ENCODE results near the gene CIAPIN1.

The CIAPIN1 gene

DNA sequence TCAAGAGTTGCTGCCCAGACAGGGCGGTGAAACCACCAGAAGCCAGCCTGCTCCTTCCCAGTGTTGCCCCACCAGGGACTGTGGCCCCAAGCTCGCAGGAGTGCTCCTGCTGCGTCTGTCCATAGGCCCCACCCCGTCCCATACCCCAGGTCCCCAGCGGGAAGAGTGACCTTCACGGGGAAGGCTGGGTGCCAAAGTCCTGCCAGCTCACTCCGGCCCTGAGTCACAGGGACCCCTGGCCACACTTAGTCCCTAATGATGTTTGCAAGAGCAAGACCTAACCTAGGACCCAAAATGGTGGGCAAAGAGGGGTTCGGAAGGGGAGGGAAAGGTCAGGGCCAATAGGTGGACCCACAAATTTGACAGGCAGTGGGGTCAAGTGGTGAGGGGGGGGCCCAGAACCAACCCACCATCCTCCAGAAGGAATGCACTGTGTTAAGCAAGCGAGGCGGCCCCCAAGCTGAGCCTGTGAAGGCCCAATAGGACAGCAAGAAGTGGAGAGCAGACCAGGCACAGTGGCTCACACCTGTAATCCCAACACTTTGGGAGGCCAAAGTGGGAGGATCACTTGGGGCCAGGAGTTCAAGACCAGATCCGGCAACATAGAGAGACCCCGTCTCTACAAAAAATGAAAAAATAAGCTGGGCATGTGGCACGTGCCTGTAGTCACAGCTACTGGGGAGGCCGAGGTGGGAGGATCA lies 35.8 kb upstream of the CIAPIN1 start:
- Histone ChIP-seq H3K27me3 (no peaks in the 10 kb centered on the region), H3K4me1 (peaks cover 5 to 64% (median 58%) of the 10 kb centered on the region in 4 donors), H3K4me3 (no peak overlapping the region), H3K36me3 (no peaks in the 10 kb centered on the region), H3K27ac (no peak overlapping the region), H3K9me3 (no peaks in the 10 kb centered on the region)
- intact Hi-C loops (cut with DNase I; ENCODE audit: low total_unique reads), result no loop called here
- TF ChIP-seq, protein P1, sequence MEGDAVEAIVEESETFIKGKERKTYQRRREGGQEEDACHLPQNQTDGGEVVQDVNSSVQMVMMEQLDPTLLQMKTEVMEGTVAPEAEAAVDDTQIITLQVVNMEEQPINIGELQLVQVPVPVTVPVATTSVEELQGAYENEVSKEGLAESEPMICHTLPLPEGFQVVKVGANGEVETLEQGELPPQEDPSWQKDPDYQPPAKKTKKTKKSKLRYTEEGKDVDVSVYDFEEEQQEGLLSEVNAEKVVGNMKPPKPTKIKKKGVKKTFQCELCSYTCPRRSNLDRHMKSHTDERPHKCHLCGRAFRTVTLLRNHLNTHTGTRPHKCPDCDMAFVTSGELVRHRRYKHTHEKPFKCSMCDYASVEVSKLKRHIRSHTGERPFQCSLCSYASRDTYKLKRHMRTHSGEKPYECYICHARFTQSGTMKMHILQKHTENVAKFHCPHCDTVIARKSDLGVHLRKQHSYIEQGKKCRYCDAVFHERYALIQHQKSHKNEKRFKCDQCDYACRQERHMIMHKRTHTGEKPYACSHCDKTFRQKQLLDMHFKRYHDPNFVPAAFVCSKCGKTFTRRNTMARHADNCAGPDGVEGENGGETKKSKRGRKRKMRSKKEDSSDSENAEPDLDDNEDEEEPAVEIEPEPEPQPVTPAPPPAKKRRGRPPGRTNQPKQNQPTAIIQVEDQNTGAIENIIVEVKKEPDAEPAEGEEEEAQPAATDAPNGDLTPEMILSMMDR (IDR thresholded peaks at IDR 0.05), result no peak
- peak in 1 of 2 donors; percentile 62 for DNase-seq

DNA sequence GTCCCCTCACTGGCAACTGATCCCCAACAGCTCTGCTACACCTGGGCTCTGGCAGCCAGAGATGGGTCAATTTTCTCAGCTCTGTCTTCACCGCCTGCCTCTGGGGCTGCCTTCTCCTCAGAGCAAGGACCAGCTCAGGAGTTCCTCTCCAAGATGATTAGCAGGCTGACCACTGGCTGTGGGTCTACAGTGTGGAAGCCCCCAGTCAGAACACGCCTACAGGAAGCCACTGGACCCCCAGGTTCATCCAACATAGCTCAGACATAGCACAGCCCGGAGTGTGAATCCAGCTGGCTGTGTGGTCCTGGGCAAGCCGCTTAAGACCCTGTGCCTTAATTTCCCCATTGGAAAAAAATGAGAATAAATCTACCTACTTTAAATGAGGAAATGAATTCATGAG lies 34.2 kb upstream of the CIAPIN1 start:
- DNase-seq, result peak in 1 of 2 donors; percentile 45
- peak overlapping the region; percentile 69 to 77 for H3K27ac ChIP-seq

DNA sequence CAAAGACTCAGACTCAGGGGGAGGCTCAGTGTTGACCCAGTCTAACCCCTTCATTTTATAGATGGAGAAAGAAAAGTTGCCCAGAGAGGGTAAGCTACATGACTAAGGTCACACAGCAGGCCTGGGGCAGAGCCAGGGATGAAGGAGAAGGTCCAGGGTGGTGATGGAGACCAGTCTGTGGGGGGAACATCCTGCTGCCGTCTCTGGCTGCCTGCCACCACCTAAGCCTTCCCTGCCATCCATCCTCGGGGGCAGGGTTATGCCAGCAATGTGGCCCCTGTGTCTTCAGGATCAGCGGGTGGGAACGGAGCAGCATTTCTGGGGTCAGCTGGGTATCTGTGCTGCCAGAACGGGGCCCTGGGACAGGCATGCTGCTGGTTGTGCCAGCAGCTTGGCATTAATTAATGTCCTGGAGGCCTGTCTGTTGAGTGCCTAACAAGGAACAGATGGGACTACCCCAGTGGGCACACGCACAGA lies 33.6 kb upstream of the CIAPIN1 start:
- Histone ChIP-seq H3K4me3 (no peak overlapping the region), H3K27ac (peak overlapping the region; percentile 69 to 77), H3K4me1 (peaks cover 12 to 71% (median 64%) of the 10 kb centered on the region in 4 donors), H3K36me3 (no peaks in the 10 kb centered on the region), H3K9me3 (no peaks in the 10 kb centered on the region), H3K27me3 (no peaks in the 10 kb centered on the region)
- TF ChIP-seq, protein P1 (IDR thresholded peaks at IDR 0.05), result no peak
- peak in 1 of 2 donors; percentile 64 for DNase-seq
- intact Hi-C loops (cut with DNase I; ENCODE audit: low total_unique reads), result no loop called here

More for the DNA sequence above, 34.2 kb upstream of the CIAPIN1 start:
- no peaks in the 10 kb centered on the region for H3K9me3 ChIP-seq
- no peaks in the 10 kb centered on the region for H3K36me3 ChIP-seq
- intact Hi-C loops (cut with DNase I; ENCODE audit: low total_unique reads), result no loop called here
- TF ChIP-seq, protein P1 (IDR thresholded peaks at IDR 0.05), result no peak
- peaks cover 12 to 68% (median 63%) of the 10 kb centered on the region in 4 donors for H3K4me1 ChIP-seq
- H3K27me3 ChIP-seq, result no peaks in the 10 kb centered on the region
- H3K4me3 ChIP-seq, result no peak overlapping the region

DNA sequence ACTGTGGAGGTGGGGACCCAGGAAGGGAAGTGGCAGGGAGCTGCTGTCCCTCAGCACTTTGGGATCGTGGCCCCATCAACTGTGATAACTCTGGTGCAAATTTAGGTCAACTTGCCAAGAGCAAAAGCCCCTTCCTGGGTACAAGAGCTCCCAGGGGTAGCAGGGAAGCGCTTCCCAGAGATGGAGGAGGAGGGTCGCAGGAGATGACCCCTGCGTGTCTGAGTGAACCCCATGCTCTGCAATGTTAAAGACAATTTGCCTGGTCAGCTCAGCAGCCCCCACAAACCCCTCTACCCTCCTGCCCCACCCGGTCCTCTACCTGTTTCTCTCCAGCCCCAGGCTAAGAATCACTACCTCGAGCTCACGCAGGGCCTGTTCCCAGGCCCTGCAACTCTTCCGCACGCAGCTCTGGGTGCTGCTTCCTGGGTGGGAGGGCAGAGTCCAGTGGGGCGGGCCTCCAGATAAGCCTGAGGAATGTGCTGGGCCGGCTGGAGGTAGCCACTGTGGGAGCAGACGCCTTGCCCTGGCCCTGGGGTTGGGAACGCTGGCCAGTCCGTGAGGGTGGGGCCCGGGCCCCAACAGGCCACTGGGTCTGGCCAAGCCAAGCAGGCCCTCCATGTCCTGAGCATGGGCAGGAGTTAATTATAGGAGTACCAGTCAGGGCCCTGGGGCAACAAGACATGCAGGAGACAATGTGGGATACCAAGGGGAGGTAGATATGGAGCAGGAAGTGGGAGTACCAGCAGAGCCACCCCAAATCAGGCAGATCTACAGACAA lies 33.0 kb upstream of the CIAPIN1 start:
- H3K36me3 ChIP-seq, result peaks cover under 1 to 3% (median 3%) of the 10 kb centered on the region in 3 donors
- intact Hi-C loops (cut with DNase I; ENCODE audit: low total_unique reads), result loop anchor here (5.0 kb wide), 1 partner anchor 47 kb away; no protein-coding TSS in a partner anchor
- no peaks in the 10 kb centered on the region for H3K27me3 ChIP-seq
- H3K9me3 ChIP-seq, result no peaks in the 10 kb centered on the region
- H3K27ac ChIP-seq, result peak overlapping the region; percentile 69 to 77
- DNase-seq, result peak; percentile 60 to 89
- H3K4me1 ChIP-seq, result peaks cover 12 to 66% (median 59%) of the 10 kb centered on the region in 4 donors
- TF ChIP-seq, protein P1 (IDR thresholded peaks at IDR 0.05), result no peak
- H3K4me3 ChIP-seq, result peak overlapping the region; percentile 53 to 57

DNA sequence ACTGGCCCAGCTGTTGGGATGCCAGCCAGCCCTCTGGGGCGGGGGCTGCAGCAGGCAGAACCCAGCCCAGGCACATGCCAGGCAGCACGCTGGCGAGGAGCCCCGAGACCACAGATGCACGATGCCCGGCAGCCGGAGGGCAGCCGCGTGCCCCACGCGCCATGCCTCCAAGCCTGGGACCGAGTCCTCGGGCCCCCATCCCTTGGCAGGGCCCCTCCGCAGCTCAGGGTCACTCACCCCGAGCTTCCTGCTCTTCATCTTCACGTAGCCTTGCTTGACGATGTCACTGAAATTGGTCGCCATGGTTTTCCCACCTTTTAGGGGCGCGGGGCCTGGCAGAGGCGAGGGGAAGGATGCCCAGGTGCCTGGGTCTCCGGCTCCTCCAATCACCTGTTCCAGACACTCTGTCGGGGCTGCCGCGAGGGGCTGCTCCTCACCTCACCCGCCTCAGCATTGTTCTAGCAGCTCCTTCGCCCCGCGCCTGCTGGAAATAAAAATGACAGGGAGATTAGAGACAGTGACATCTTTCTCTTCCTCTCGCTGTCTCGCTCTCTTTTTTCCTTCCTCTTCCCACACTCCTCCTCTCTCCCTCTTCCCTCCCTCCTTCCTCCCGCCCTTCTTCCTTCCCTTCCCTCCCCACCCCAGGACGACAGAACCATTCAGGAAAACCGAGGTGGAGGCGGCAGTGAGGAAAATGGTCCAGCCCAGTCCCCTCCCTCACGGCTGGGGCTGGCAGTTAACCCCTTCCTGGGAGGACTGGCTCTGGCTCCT lies 32.2 kb upstream of the CIAPIN1 start:
- peak overlapping the region; percentile 53 to 57 for H3K4me3 ChIP-seq
- intact Hi-C loops (cut with DNase I; ENCODE audit: low total_unique reads), result loop anchor here (5.0 kb wide), 1 partner anchor 48 kb away; no protein-coding TSS in a partner anchor
- DNase-seq, result peak; percentile 32 to 79
- peak overlapping the region; percentile 69 to 77 for H3K27ac ChIP-seq
- H3K27me3 ChIP-seq, result no peaks in the 10 kb centered on the region
- H3K9me3 ChIP-seq, result no peaks in the 10 kb centered on the region
- peaks cover 12 to 58% (median 51%) of the 10 kb centered on the region in 4 donors for H3K4me1 ChIP-seq
- peaks cover 6 to 11% (median 10%) of the 10 kb centered on the region in 3 donors for H3K36me3 ChIP-seq
- TF ChIP-seq, protein P1 (IDR thresholded peaks at IDR 0.05), result no peak
